Retinal pigment epithelial cell (primary cell): ENCODE results near the gene PCDHA8.
A peak's percentile ranks its signal among the peaks of the same experiment; 100 is the strongest.
"Not testable (repeated sequence)": the region's sequence is repeated elsewhere in the genome, so short reads cannot be mapped to it uniquely, and the experiment has no call there.

Experiments used
- DNase-seq: peaks from one replicate; pipeline ENCODE4 v3.0.0-alpha.2; 2010; ENCODE audit warnings: low read depth
- H3K4me3 ChIP-seq: 2 replicates; pipeline ENCODE4 v1.5.1; 2011; ENCODE audit warnings: mild to moderate bottlenecking, low read length, control low read depth, moderate library complexity
- CTCF ChIP-seq: conservative IDR thresholded peaks from 2 replicates; pipeline ENCODE4 v1.5.1; 2011; ENCODE audit warnings: low read depth, low read length, control low read depth, inconsistent platforms

Gene PCDHA8

GRCh38 chr5:140840978-140841962 lies at the start of gene PCDHA8:
Gene PCDHA8, plus strand, starts transcription at chr5:140841187. Its CDS starts 135 bp downstream, at chr5:140841322.
- TF ChIP-seq CTCF = peak; percentile 29
- H3K4me3 ChIP-seq = no peak within 1 kb of the TSS
- no peak for DNase-seq

DNA sequence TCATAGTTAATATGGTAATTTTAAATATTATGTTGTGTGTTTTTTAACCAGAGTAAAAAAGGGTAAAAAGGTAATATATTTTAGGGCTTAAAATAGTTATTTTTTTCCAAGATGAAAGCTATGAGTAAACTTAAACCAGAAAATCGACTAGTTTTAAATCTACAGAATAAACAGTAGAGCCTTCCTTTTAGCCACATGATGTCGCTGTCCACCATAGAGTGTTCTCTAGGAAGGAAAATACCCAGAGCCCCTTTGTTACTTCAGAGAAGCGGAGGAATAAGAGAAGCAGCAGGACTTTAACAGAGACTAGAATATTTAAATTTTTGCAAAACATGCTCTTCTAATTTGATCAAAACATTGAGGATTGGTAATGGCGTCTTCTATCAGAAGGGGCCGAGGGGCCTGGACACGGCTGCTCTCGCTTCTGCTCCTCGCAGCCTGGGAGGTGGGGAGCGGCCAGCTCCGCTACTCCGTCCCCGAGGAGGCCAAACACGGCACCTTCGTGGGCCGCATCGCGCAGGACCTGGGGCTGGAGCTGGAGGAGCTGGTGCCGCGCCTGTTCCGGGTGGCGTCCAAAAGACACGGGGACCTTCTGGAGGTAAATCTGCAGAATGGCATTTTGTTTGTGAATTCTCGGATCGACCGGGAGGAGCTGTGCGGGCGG lies 46.3 kb upstream of the PCDHA8 start, which contains the start of gene PCDHA2:
Gene PCDHA2, plus strand, starts transcription at position 258 of the 664 bp plus-strand sequence.
- no peak for TF ChIP-seq CTCF
- no peak for DNase-seq
- no peak within 1 kb of the TSS for H3K4me3 ChIP-seq

GRCh38 chr5:140795259-140795641 lies 45.7 kb upstream of the PCDHA8 start:
- TF ChIP-seq CTCF = peak; percentile 24
- no peak for DNase-seq
- no peak overlapping the region for H3K4me3 ChIP-seq

DNA sequence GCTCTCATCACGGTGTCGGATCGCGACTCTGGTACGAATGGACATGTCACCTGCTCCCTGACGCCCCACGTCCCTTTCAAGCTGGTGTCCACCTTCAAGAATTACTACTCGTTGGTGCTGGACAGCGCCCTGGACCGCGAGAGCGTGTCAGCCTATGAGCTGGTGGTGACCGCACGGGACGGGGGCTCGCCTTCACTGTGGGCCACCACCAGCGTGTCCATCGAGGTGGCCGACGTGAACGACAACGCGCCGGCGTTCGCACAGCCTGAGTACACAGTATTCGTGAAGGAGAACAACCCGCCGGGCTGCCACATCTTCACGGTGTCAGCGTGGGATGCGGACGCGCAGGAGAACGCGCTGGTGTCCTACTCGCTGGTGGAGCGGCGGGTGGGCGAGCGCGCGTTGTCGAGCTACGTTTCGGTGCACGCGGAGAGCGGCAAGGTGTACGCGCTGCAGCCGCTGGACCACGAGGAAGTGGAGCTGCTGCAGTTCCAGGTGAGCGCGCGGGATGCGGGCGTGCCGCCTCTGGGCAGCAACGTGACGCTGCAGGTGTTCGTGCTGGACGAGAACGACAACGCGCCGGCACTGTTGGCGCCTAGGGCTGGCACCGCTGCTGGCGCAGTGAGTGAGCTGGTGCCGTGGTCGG lies 44.8 kb upstream of the PCDHA8 start:
- not testable (repeated sequence) for DNase-seq, H3K4me3 ChIP-seq

DNA sequence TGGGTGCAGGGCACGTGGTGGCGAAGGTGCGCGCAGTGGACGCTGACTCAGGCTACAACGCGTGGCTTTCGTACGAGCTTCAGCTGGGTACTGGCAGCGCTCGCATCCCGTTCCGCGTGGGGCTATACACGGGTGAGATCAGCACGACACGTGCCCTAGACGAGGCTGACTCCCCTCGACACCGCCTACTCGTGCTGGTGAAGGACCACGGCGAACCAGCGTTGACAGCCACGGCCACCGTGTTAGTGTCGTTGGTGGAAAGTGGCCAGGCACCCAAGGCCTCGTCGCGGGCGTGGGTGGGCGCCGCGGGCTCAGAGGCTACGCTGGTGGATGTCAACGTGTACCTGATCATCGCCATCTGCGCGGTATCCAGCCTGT lies 44.3 kb upstream of the PCDHA8 start:
- DNase-seq = no peak
- H3K4me3 ChIP-seq = no peak overlapping the region
- TF ChIP-seq CTCF = no peak

- no peak for DNase-seq
- peak; percentile 11 for TF ChIP-seq CTCF
- no peak within 1 kb of the TSS for H3K4me3 ChIP-seq
These were observed 40.0 kb upstream of the PCDHA8 start, which contains the start of gene PCDHA3 for GRCh38 chr5:140800816-140801493. Gene PCDHA3, plus strand, starts transcription at chr5:140801057.

DNA sequence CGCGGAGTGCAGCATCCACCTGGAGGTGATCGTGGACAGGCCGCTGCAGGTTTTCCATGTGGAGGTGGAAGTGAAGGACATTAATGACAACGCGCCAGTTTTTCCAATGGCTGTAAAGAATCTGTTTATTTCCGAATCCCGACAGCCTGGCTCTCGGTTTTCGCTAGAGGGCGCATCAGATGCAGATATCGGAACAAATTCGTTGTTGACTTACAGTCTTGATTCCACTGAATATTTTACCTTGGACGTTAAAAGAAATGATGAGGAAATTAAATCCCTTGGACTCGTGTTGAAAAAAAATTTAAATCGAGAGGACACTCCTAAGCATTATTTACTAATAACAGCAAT lies 39.5 kb upstream of the PCDHA8 start:
- H3K4me3 ChIP-seq = no peak overlapping the region
- no peak for DNase-seq
- peak; percentile 28 for TF ChIP-seq CTCF

DNA sequence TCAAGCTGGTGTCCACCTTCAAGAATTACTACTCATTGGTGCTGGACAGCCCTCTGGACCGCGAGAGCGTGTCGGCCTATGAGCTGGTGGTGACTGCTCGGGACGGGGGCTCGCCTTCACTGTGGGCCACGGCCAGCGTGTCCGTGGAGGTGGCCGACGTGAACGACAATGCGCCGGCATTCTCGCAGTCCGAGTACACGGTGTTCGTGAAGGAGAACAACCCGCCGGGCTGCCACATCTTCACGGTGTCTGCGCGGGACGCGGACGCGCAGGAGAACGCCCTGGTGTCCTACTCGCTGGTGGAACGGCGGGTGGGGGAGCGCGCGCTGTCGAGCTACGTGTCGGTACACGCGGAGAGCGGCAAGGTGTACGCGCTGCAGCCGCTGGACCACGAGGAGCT lies 38.6 kb upstream of the PCDHA8 start:
- DNase-seq, H3K4me3 ChIP-seq: not testable (repeated sequence)
